CD4-positive, alpha-beta T cell treated with Interleukin-21 for 1 hour (primary cell): ENCODE results near the gene SHROOM1.
A peak's percentile ranks its signal among the peaks of the same experiment; 100 is the strongest.
"Not testable (repeated sequence)": the region's sequence is repeated elsewhere in the genome, so short reads cannot be mapped to it uniquely, and the experiment has no call there.

Experiments
- DNase-seq: peaks from one replicate; pipeline ENCODE4 v3.0.0-alpha.2; 2020

SHROOM1 gene

DNA sequence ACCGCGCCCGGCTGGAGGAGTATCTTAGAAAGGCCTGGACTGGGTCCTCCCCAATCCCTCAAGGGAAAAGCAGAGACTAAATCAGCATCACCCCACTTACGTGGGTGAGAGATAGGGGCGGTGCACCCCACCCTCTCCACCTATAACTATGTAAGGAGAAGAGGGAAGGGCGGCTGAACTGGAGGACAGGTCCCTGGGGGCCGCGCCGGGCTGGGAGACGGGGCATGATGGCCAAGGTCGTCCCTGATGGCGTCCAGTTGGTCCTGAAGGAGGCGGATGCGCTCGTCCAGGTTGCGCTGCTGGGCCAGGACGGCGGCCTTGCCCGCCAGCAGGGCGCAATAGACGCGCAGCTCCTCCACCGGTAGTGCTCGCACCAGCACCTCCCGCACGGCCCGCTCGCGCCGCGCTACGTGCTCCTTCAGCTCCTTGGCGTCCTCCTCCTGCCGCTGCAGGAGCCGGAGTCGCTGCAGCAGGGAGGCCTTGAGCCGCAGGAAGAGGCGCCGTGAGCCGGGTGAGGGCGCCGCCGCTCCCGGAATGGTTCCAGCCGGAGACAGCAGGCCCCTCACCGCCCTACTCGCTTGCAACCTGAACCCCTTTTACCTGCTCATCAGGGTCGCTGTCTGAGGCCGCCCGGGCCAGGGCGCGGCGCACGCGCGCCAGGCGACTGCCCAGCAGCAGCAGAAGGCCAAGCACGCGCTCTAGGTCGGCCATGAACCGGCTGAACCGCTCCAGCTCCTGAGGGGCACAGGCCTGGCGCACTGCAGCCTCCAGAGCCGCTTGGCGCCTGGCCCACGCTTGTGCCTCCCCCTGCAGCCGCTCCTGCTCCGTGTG, 7.6 kb downstream of the SHROOM1 start:
- DNase-seq = no peak

DNA sequence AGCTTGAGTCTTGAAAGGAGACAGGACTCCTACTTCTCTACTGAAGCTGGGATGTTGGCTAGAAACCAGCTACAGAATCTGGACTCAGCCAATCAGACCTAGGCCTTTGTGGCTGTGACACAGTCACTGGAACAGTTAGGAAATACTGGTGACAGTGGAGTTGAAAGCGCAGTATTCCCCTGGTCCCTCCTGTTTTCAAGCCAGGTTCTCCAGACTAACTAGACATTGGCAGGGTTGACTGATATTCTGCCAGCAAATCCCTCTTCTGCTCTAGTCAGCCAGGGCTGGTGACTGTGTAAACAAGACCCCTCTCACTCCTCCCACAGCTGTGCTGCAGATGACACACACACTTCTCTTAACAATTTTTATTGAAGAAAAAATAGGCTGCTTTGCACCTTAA, 8.7 kb downstream of the SHROOM1 start:
- DNase-seq = no peak

DNA sequence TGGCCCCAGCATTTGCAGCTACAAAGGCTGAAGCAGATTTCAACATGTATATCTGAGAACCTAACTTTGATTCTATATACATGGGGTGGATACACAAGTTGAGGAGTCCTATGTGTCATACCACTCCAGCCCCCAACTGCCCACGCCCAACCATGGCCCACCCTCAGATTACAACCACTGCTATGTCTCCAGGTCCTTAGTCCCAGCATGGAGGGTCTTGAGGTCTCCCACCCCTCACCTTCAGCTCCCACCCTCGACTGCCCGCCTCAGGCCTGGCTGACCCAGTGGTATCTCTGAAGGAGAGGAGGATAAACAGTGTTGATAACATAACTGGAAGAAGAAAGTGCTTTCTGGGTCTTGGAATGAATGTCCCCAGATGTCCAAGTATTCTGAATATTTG, 9.1 kb downstream of the SHROOM1 start:
- DNase-seq = no peak

DNA sequence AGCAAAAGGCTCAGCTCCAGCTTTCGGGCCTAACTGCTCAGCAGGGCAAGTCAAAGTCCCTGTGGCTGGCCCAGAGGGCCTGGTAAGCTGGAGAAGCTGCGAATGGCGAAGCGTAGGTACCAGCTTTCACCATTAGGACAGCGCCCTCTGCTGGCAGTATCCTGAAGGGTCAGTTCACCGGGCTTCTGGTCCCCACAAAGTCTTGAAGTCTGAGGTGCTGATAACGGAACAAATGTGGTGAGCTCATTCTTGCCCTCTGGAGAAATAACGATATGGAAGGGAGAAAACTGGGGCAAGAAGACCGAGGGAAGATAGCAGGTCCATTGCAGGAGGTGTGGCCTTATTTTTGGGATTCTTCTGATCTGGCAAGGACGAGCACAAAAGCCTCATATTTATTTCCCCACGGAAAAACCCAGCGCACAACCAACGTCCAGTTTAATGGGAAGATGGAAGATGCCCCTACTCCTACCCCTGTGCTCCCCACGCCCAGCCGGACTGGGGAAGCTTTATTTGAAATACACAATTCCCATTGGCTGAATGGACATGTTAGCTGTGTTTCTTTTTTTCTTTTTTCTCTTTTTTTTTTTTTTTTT, 10.2 kb downstream of the SHROOM1 start:
- peak; percentile 88 for DNase-seq

DNA sequence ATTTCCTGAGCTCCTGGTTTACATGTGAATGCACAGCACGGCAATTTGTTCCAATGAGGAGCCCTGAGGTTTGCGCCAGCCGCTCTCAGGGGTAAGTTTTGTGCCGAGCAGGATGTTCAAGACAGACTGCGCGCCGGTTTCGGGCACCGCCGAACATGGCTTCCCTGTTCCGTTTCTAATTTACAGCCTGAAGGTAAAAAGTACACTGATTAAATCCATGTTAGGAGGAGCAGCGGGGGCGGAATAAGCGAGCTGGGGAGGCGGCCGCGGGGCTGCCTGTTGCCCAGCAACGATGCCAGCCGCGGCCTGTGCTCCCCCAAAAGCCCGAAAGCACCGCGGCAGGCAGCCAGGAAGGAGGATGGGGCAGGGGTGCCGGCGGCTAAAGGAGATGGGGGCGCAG, 11.0 kb downstream of the SHROOM1 start:
- no peak for DNase-seq

DNA sequence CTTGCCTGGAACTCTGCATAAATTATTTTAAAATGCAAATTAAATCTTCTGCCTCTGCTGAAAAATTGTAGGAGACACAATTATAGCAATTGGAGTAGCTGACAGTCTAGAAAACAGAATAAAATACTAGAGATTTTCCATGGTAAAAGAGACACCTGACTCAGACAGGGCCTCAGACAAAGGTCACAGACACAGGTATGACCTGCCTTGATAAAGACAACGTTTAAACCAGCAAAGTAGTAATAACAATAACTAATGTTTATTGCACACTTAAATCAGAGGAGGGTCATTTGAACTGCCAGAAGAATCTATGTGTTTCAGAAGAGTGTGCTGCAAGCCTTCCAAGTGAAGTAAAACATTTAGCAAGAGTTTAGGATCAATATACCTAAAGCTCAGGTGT, 13.4 kb downstream of the SHROOM1 start:
- DNase-seq = no peak

DNA sequence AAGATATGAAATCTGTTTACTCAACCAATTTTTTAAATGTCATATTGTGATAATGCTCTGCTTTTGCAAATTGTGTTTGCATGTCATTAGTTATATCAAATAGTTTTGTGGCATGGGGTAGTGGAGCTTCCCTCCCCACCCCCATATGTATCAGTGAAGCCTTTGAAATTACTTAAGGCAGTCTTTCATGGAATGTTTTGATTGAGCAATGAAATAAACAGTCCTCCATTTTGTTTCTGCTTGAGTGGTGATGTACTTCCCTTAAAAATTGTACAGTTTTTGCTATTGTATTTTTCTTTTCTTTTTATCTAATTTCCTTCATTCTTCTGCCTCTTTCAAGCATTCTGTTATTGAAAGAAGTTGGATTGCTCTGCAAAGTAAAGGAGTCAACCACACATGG, 13.9 kb downstream of the SHROOM1 start:
- no peak for DNase-seq

DNA sequence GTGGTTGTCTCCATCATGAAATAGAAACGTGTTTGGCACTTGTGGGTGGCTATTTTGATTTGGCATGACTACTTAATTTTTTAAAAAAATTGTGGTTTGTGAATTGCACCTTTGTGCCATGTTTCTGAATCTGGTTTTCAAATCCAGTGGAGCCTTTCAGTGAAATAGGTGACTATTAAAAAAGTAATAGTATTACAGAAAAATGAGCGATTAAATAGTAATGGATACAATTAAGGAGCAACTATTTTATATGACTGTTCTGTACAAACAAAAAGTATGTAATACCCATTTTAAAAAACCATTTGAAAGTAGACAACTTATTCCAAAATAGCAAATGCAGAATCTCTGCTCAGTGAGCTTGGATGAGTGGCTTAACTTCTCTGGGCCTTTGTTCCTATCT, 14.4 kb downstream of the SHROOM1 start:
- no peak for DNase-seq

DNA sequence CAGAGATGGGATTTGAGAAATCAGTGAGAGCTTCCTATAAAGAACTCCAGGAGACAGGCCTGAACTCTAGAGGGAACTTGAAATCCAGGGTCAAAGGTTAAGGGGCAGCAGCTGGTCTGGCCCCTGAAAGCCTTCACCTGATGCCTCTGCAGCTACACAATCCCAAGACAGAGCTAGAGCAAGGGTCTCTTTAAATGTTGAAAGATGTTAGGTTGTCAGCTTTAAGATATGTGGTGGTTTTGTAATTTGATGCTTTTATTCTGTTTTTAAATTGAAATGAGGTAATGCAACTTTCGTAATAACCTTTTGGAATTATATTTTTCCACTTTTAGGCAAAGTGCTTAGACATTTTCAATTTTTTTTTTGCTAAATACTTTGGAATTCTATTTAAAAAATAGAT, 15.0 kb downstream of the SHROOM1 start:
- no peak for DNase-seq

DNA sequence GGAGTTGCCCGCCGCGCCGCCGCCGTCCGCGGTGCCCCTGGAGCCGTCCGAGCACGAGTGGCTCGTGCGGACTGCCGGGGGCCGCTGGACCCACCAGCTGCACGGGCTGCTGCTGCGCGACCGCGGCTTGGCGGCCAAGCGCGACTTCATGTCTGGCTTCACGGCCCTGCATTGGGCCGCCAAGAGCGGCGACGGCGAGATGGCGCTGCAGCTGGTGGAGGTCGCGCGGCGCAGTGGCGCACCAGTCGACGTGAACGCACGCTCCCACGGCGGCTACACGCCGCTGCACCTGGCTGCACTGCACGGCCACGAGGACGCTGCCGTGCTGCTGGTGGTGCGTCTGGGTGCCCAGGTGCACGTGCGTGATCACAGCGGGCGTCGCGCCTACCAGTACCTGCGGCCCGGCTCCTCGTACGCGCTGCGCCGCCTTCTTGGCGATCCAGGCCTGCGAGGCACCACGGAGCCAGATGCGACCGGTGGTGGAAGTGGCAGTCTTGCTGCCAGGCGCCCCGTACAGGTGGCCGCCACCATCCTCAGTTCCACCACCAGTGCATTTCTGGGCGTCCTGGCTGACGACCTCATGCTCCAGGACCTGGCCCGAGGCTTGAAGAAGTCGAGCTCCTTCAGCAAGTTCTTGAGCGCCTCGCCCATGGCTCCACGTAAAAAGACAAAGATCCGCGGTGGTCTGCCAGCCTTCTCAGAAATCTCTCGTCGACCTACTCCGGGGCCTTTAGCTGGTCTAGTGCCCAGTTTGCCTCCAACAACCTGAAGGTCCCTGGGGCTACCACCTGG, 15.7 kb downstream of the SHROOM1 start:
- no peak for DNase-seq

DNA sequence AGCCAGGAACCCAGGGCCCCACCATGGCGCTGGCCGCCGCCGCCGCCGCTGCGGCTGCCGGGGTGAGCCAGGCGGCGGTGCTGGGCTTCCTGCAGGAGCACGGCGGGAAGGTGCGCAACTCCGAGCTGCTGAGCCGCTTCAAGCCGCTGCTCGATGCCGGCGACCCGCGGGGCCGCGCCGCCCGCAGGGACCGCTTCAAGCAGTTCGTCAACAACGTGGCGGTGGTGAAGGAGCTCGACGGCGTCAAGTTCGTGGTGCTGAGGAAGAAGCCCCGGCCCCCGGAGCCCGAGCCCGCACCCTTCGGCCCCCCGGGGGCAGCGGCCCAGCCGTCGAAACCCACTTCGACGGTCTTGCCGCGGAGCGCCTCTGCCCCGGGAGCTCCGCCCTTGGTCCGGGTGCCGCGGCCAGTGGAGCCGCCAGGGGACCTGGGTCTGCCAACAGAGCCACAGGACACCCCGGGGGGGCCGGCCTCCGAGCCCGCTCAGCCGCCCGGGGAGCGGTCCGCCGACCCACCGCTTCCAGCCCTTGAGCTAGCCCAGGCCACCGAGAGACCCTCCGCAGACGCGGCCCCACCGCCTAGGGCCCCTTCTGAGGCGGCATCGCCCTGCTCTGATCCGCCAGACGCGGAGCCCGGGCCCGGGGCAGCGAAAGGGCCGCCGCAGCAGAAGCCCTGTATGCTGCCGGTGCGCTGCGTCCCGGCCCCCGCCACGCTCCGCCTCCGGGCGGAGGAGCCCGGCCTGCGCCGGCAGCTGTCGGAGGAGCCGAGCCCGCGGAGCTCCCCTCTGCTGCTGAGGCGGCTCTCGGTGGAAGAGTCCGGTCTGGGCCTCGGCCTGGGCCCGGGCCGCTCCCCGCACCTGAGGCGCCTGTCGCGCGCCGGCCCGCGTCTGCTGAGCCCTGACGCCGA, 16.6 kb downstream of the SHROOM1 start:
- DNase-seq = peak; percentile 33

DNA sequence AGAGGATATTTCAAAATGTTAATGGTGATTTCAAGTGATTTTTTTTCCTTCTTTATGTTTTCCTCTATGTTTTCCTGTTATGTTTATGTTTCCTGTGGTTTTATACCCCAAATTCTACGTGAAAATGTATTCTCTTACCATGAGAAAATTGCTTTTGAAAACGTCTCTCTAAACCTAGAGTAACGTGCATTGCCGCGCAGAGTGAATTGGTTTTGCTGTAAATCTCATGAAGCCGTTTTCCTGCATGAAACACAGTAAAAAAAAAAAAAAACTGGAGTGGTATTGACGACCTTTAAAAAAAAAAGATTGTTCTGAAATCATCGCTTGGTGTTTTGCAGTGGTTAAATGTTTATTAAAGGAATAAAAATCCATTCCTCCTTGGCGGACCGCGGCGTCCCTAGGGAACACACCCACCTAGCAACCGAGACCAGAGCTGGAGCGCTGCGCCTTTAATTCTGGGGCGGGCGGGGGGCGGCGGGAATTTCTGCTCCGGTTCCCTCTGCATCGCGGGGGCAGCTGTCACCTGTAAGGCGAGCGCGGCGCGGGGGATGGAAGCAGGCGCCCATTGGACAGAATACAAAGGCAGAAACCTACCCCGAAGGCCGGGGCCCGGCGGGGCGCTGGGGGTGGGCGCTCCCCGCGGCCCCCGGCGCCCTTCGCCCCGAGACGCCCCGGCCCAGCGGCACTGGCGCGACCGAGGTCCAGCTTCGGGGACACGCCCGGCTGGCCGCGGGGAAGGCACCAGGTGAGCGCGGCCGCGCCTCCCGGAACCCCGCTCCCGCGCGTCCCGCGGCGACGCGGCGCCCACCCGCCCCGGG, 17.5 kb downstream of the SHROOM1 start, which contains the start of gene SOWAHA:
TSS of gene SOWAHA (plus strand) at position 522 of the 818 bp plus-strand sequence. CDS start 320 bp downstream, outside the sequence.
- DNase-seq = peak; percentile 18

DNA sequence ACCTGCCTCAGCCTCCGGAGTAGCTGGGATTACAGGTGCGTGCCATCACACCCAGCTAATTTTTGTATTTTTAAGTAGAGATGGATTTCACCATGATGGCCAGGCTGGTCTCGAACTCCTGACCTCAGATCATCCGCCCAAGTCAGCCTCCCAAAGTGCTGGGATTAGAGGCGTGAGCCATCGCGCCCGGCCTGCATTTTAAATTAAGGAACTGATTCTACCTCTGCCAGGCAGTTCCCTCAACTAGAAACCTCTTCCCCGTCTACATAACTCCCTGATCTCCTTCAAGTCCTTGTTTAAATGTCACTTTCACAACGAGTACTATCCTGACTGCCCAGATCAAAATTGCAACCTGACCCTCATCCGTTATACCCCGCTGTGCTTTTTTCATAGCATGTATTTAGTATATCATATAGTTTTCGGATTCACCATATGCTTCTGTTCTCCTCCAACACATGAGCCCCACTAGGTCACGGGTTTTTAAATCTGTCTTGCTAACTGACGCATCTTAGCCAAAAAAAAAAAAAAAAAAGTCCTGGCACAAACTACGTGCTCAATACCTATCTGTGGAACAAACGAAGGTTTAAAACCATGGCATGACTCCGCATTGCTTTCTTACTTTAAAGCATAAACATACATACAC, 18.2 kb downstream of the SHROOM1 start:
- peak; percentile 16 for DNase-seq

DNA sequence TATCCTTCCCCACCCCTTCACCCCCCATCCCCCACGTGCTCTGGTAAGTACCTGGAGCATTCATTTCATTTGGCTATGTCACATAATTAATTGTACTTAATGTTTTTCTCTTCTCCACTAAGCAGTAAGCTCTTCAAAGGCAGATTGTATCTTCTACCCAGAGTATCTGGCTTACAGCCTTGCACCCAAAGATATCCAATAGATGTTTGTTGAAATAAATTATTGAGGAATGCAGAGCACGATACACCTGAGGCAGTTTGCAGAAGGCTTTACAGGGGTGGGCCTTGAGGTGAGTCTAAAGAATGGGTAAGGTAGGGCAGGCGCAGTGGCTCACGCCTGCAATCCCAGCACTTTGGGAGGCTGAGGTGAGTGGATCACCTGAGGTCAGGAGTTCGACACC, 19.8 kb downstream of the SHROOM1 start:
- no peak for DNase-seq

DNA sequence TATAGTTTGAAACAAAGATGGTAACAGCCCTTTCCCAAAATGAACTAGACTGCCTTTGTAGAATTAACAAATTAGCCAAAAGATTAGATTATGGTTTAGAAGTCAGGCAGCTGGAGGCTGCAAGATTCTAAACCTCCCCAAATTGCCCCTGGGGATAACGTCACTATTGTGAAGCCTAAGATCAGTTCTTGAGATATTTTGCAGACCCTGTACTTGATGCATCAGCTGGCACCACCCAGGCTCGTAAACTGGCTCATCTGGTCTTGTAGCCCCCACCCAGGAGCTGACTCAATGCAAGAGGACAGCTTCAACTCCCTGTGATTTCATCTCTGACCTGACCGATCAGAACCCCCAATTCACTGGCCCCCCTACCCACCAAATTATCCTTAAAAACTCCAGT, 21.6 kb downstream of the SHROOM1 start:
- DNase-seq = no peak

DNA sequence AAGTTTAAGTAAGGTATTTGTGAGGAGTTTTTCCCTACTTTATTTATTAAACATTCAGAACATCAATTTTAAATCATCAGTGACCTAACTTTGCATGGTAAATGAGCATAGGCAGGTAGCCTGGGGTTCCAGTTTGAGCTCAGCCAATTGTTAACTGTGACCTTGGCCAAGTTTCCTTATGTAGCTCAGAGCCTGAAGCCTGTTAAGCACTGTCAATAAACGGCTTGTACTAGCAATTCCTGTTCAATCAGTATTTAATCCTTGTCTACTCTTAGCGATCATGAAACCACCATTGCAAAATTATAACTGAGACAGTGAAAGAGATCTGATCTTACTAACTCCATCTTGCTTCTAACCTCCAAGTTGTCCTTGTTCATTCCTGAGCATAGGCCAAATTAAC, 22.0 kb downstream of the SHROOM1 start:
- DNase-seq = no peak

DNA sequence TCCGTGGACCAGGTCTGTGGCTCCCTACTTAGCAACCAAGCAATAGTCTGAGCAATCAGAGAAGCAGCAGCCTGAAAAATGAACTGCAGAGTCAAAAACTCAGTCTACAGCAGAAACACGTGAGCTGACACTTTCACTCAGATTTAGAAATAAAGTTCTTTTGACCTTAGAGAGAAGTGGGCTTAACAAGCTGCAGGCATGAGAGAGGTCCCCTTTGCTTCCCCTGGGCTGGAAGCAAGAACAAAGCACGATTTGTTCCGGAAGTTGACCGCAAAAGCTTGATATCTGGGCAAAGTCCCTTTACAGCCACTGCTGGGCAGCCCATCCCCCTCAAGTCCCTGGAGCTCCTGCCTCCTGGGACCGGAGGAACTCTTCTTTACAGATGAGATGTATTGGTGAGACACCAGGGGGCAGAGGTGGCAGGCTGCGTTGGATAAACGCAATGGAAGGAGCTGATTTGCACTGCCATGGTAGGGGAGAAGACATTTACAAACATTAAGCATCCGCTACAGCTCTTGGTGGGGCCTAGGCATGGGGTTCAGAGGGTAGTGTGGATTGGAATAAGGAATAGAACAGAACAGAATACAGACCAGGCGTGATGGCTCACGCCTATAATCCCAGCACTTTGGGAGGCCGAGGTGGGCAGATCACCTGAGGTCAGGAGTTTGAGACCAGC, 23.1 kb downstream of the SHROOM1 start:
- DNase-seq = no peak

DNA sequence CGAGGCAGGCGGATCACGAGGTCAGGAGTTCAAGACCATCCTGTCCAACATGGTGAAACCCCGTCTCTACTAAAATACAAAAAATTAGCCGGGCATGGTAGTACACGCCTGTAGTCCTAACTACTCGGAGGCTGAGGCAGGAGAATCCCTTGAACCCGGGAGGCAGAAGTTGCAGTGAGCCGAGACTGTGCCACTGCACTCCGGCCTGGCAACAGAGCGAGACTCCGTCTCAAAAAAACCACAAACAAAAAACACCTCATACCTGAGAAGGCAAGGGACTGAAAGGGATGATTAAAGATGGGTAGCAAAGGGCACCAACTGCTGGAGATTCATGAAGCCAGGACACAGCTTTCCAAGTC, 23.7 kb downstream of the SHROOM1 start:
- not testable (repeated sequence) for DNase-seq

DNA sequence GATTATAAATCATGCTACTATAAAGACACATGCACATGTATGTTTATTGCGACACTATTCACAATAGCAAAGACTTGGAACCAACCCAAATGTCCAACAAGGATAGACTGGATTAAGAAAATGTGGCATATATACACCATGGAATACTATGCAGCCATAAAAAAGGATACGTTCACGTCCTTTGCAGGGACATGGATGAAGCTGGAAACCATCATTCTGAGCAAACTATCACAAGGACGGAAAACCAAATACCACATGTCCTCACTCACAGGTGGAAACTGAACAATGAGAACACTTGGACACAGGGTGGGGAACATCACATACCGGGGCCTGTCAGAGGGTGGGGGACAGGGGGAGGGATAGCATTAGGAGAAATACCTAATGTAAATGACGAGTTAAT, 24.6 kb downstream of the SHROOM1 start:
- not testable (repeated sequence) for DNase-seq

DNA sequence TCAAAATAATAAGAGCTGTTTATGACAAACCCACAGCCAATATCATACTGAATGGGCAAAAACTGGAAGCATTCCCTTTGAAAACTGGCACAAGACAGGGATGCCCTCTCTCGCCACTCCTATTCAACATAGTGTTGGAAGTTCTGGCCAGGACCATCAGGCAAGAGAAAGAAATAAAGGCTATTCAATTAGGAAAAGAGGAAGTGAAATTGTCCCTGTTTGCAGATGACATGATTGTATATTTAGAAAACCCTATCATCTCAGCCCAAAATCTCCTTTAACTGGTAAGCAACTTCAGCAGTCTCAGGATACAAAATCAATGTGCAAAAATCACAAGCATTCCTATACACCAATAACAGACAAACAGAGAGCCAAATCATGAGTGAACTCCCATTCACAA, 26.2 kb downstream of the SHROOM1 start:
- not testable (repeated sequence) for DNase-seq

DNA sequence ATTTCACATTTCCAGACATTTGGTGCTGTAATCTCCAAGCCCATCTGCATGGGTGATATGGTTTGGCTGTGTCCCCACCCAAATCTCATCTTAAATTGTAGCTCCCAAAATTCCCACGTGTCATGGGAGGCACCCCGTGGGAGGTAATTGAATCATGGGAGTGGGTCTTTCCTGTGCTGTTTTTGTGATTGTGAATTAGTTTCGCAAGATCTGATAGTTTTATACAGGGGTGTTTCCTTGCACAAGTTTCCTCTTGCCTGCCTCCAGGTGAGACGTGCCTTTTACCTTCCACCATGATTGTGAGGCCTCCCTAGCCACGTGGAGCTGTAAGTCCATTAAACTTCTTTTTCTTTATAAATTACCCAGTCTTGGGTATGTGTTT, 27.8 kb downstream of the SHROOM1 start:
- DNase-seq = not testable (repeated sequence)
